ENCODE data around the gene SPOUT1.
"Not testable (repeated sequence)": the region's sequence is repeated elsewhere in the genome, so short reads cannot be mapped to it uniquely, and the experiment has no call there.

Gene SPOUT1

GRCh38 chr9:128808543-128808942 lies 21.1 kb downstream of the SPOUT1 start:
- DNase-seq: no peak

GRCh38 chr9:128807827-128808226 lies 21.8 kb downstream of the SPOUT1 start:
- DNase-seq: no peak

GRCh38 chr9:128805661-128806060 lies 23.9 kb downstream of the SPOUT1 start:
- DNase-seq: no peak

GRCh38 chr9:128802482-128802881 lies 27.1 kb downstream of the SPOUT1 start:
- DNase-seq: no peak

GRCh38 chr9:128800061-128800460 lies 29.5 kb downstream of the SPOUT1 start:
- DNase-seq: no peak

- DNase-seq: no peak
Measured at GRCh38 chr9:128798896-128799295, 30.7 kb downstream of the SPOUT1 start.

- not testable (repeated sequence) for DNase-seq
Measured at GRCh38 chr9:128794961-128795360, 34.6 kb downstream of the SPOUT1 start.

- no peak for DNase-seq
Measured at GRCh38 chr9:128792978-128793686, 36.5 kb downstream of the SPOUT1 start.

- no peak for DNase-seq
Measured at GRCh38 chr9:128792134-128792533, 37.5 kb downstream of the SPOUT1 start.

- no peak for DNase-seq
Measured at GRCh38 chr9:128790536-128790935, 39.1 kb downstream of the SPOUT1 start.

GRCh38 chr9:128788445-128788844 lies 41.1 kb downstream of the SPOUT1 start:
- DNase-seq: no peak

- no peak for DNase-seq
Measured at GRCh38 chr9:128787659-128788058, 41.9 kb downstream of the SPOUT1 start.

GRCh38 chr9:128786681-128787601 lies 42.7 kb downstream of the SPOUT1 start, which contains the start of gene TBC1D13:
Gene TBC1D13, plus strand, starts transcription at chr9:128787253. Its CDS starts 101 bp downstream, at chr9:128787354.
- peak; percentile 55 for DNase-seq

GRCh38 chr9:128785427-128785826 lies 44.2 kb downstream of the SPOUT1 start:
- no peak for DNase-seq

GRCh38 chr9:128782669-128783068 lies 46.9 kb downstream of the SPOUT1 start:
- no peak for DNase-seq

GRCh38 chr9:128781187-128782070 lies 48.2 kb downstream of the SPOUT1 start:
- DNase-seq: no peak

GRCh38 chr9:128780093-128780492 lies 49.5 kb downstream of the SPOUT1 start:
- not testable (repeated sequence) for DNase-seq

GRCh38 chr9:128774804-128775203 lies 54.8 kb downstream of the SPOUT1 start:
- DNase-seq: no peak

- DNase-seq: no peak
Measured at GRCh38 chr9:128773049-128773448, 56.5 kb downstream of the SPOUT1 start.

GRCh38 chr9:128771745-128772519 lies 57.7 kb downstream of the SPOUT1 start, which contains the start of gene ZER1:
Gene ZER1, minus strand, starts transcription at chr9:128771927. Its CDS starts 16,362 bp downstream, at chr9:128755565.
- peak; percentile 51 for DNase-seq

- no peak for DNase-seq
Measured at GRCh38 chr9:128771094-128771721, 58.4 kb downstream of the SPOUT1 start.
